Myocyte (in vitro differentiated cells): Measurements from ENCODE around the gene MAP2K5. TPM values are rescaled to one million over a fixed set of nuclear protein-coding genes. Genes with fewer than 3 reads are reported as not detected.
A peak's percentile ranks its signal among the peaks of the same experiment; 100 is the strongest.

Experiments
- DNase-seq: peaks from one replicate; pipeline ENCODE4 v3.0.0-alpha.2; 2012; ENCODE audit warnings: low read depth
- total RNA-seq: library from RNA; depleted of rRNA; stranded (reverse); fragments of >200 nt; gene quantifications from 2 replicates; pipeline ENCODE4 v1.2.3, GENCODE V29; 2014

The MAP2K5 gene
- total RNA-seq, 1 donor from 2014 or later, result 8.9 TPM

GRCh38 chr15:67803996-67804843, 261.7 kb downstream of the MAP2K5 start:
- DNase-seq, result no peak

GRCh38 chr15:67805008-67805665, 262.6 kb downstream of the MAP2K5 start:
- DNase-seq, result no peak

DNA sequence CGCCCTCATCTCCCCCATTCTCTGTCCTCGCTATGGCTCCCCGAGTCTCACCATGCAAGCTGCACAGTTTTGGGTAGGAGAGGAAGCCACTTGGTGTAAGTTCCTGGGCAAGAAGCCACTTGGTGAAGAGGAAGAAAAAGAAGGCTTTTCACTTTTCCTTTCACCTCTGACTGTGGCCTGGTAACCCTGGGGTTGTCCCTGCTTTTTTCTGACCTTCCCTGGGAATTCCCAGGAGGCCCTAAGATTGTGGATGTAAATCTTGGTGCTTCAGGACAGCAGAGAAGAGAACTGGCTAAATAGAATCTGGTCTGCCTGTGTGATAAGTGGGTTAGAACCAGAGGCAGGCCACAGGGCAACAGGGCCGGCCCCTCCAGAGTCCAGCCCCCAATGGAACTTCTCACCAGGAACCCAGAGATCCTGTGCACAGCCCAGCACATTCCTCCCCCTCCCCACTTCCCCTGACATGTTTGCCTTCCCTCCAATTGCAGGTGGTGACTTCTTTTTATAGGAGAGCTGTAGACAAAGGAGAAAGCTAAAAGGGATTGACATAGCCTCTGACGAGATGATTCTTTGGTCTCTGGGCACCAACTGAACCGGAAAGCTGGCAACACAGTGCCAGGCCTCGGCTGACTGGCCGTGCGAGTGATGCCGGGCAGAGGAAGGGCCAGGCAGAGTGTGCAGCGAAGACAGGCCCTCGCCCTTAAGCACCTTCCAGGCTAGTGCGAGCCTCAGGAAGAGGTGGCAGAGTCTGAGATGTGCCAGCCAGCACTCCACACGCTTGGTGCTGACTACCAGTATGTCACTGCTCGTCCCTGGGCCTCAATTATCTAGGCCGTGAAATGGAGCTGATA, 263.4 kb downstream of the MAP2K5 start:
- DNase-seq, result no peak

GRCh38 chr15:67806536-67806935, 264.0 kb downstream of the MAP2K5 start:
- DNase-seq, result no peak

DNA sequence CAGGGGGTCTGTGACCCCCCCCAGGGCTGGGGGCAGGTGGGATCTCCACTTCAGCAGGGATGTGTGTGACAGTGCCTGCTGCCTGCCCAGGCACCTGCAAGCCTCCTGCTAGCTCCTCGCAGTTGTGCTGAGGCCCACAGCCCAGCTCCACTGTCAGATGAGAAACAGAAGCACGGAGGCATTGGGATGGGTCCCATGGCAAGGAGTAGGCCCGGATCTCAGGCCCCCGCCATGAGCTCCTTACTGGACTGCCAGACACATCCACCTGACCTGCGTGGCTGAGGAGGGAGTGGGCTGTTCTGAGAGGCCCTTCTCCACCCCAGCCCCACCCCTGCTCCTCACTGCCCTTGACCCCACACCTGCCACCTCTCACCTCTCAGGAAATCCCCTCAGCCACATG, 264.6 kb downstream of the MAP2K5 start:
- DNase-seq, result no peak

GRCh38 chr15:67807836-67808235, 265.3 kb downstream of the MAP2K5 start:
- no peak for DNase-seq

DNA sequence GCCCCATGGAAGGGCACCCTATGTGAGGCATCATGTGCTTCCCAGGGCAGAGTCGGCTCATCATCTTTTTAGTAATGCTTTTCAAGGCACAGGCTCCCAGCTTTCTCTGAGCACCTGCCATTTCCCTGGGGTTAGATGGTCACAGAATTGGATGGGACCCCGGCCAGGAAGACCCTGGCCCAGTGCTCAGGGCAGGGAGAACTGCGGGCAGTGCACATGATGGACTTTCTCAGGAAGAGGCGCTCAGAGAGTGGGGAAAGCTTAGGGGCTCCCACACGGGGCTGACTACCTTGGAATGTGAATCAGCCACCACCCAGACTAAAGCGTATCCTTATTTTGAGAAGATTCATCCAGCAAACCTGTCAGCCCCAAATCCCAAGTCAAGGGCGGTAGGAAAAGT, 266.3 kb downstream of the MAP2K5 start:
- DNase-seq, result no peak

DNA sequence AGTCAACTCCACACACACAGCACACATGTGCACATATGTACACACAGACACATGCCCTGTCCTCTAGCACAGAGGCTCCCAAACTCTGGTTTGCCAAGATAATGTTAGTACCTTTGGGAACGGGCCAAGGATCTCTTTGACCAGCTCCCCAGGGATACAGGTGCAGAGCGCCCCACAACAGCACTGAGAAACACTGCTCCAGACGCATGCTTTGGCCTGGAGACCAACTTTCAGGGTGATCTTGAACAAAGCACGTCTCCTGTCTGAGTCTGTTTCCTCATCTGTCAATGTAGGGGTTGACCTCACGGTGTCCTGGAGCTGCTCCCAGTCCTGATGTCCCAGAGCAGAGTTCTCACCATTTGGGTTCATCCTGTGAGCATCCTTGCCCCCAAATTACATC, 266.9 kb downstream of the MAP2K5 start:
- DNase-seq, result no peak

- no peak for DNase-seq
Measured at GRCh38 chr15:67809866-67810265, 267.4 kb downstream of the MAP2K5 start.

GRCh38 chr15:67812241-67812644, 269.7 kb downstream of the MAP2K5 start:
- no peak for DNase-seq

DNA sequence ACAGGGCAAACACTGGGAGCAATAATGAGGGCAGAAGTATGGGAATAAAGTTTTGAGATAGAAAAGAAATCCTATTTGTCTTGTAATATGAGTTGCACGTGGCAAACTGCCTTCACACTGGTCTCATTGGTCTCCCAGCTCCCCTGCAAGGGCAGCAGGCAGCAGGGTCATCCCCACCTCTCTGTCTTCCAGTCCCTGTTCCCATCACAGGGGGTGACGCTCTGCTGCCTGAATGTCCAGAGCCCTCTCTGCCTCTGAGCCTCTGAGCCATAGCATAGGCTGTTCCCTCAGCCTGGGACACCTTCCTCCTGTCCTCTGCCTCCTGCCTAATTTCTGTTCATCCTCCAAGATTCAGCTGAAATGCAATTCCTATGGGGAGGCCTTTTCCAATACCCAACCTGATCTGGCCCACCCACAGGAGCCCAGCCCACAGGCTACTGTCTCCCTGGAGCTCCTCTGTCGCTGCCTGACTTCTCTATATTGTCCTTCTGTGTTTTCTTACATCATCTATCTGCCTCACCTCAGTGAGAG, 270.7 kb downstream of the MAP2K5 start:
- no peak for DNase-seq

GRCh38 chr15:67815036-67815592, 272.6 kb downstream of the MAP2K5 start:
- DNase-seq, result no peak

DNA sequence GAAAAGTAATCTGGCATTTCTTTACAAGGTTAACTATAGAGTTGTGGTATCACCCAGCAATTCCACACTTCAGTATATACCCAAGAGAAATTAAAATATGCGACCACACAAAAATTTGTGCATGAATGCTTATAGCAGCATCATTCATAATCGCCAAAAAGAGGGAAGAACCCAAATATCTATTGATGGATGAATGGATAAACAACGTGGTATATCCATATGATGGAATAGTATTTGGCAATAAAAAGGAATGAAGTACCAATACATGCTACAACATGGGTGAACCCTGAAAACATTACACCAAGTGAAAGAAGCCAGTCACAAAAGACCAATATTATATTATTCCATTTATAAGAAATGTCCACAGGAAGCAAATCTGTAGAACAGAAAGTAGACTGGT, 274.2 kb downstream of the MAP2K5 start:
- no peak for DNase-seq

DNA sequence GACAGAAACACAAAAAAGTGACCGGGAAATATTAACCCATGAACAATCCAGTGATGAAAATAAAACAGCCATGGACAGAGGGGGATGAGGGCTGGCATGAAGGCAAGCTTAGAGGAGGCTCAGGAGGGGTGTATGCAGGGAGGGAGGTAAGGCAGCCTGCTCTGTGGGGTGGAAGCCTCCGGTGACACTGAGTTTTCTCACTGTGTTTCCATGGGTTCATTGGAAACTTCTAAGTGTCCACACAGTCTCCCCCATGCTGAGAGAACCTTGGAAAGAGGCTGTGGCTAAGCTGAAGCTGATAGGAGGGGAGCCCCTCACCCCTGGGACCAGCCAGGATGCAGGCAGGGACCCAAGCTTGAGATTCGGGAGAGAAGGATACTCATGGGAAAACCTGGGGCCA, 276.0 kb downstream of the MAP2K5 start:
- DNase-seq, result no peak

DNA sequence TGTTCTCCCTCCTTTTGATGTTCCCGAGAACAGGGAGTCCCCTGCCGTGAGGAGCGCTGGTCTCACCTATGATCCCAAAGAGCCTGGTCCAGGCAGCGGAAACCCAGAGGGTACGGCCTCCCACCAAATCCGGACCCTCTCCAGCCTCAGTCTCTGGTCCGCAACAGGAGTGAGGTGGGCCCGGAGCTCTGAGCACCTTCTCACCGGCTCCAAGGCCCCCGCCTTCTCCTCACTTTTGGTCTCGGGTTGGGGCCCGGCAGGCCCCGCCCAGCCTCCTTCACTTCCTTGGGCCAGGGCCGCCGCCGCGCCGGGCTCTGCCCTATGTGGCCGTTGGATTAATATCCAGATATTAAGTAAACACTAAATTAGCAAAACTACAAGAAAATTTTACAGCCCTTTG, 277.1 kb downstream of the MAP2K5 start:
- no peak for DNase-seq

DNA sequence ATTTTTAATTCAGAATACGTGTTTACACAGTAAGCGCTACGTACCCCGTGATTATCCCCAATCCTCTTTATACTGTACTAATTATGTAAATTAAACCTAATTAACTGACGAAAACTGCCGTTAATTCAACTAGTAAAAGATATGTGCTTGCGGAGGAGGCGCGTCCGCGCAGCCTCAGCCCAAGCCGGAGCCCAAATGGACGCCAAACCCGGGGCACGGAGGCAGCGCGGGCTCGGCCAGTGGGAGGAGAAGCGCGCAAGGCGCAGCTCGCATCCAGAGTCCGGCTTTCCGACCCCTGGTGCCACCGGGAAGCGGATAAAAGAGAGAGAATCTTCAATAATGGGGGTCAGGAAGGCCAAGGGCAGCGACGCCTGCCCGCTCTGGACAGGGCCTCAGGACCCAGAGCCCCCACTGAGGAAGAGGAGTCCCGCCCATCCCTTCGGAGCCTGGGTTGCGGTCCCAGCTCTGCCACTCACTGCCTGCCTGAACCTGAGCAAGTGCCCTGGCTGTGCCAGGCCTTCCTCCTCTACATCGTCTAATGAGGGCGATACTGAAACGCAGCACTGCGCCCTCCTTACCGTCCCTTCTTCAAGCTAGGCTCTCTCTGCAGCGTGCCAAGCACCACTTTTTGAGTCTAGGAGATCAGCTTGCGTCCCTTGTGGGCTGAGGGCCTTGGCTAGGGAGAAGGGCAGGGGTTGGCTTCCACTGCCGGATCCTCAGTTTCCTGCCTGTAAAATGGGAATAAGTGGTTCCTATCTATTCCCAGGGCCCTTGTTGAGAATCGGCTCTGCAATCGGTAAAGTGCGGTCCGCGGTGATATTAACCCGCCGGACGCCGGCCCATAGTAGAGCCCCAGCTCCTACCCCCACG, 277.9 kb downstream of the MAP2K5 start:
- DNase-seq, result no peak

DNA sequence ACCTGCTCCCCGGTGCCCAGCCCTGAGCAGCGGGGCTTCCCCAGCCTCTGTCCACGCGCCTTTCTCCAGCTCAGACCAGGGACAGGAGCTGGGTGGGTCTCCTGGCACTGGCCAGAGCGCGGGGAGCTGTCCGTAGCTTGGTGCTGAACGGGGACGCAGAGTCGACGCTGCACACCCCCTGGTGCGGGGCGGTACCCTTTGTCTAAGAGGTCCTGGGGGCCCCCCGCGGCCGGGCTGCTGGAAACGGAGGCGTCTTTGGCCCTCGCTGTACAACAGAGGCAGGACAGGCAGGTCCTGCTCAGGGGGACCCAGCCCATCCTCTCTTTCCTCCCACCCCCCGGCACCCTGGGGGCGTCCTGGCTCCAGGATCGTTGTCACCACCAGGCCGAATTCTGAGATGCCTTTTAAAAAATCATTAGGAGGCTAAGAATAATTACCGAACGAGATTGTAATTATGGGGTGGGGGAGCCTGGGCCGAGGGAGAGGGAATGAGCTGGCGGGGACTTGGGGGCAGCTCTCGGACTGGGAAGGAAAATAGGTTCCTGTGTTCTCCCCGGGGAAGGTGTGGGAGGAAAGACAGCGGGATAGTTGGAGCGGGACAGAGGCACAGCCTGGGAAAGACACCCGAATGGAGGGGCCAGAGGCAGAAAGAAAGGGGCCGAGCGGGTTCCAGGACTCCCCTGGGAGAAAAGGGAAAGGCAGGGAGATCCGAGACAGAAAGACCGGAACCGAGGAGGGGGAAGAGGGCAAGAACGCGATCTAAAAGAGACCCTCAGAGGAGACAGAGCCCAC, 278.7 kb downstream of the MAP2K5 start:
- DNase-seq, result peak; percentile 67

- no peak for DNase-seq
Measured at GRCh38 chr15:67821784-67822440, 279.4 kb downstream of the MAP2K5 start.
